Measurements from ENCODE around the gene CHL1. TPM values are rescaled to one million over a fixed set of nuclear protein-coding genes. Genes with fewer than 3 reads are reported as not detected.

CHL1 gene
- total RNA-seq, 6 experiments from 2014 or later: not detected

GRCh38 chr3:173886-174285 is 22.7 kb upstream of the CHL1 start:
- peaks cover 12% of the 10 kb centered on the region for H3K9me3 Mint-ChIP-seq
- H3K27me3 Mint-ChIP-seq (ENCODE audit: insufficient read depth): no peaks in the 10 kb centered on the region
- no peaks in the 10 kb centered on the region; the same call in 1 of the 2 replicates for H3K36me3 Mint-ChIP-seq (ENCODE audit: low read depth)
- H3K4me1 Mint-ChIP-seq (ENCODE audit: low read depth): no peaks in the 10 kb centered on the region
- H3K4me3 Mint-ChIP-seq: no peak overlapping the region
- no peak for TF ChIP-seq CTCF (IDR thresholded peaks at IDR 0.05)
- no peak overlapping the region for H3K27ac Mint-ChIP-seq
- DNase-seq: no peak

- H3K9me3 Mint-ChIP-seq: peaks cover 26% of the 10 kb centered on the region
- no peak for TF ChIP-seq CTCF (IDR thresholded peaks at IDR 0.05)
- DNase-seq: no peak
- H3K27me3 Mint-ChIP-seq (ENCODE audit: insufficient read depth): no peaks in the 10 kb centered on the region
- H3K4me3 Mint-ChIP-seq: no peak overlapping the region
- H3K27ac Mint-ChIP-seq: no peak overlapping the region
- H3K4me1 Mint-ChIP-seq (ENCODE audit: low read depth): no peaks in the 10 kb centered on the region
- peaks cover 4% of the 10 kb centered on the region; the same call in 1 of the 2 replicates for H3K36me3 Mint-ChIP-seq (ENCODE audit: low read depth)
Observed at GRCh38 chr3:184976-185375, 11.6 kb upstream of the CHL1 start.

GRCh38 chr3:192215-192929 is 4.2 kb upstream of the CHL1 start:
- Mint-ChIP-seq H3K27ac (no peak overlapping the region), H3K9me3 (peaks cover 31% of the 10 kb centered on the region), H3K36me3 (ENCODE audit: low read depth) (peaks cover 7% of the 10 kb centered on the region), H3K4me3 (no peak overlapping the region), H3K4me1 (ENCODE audit: low read depth) (no peaks in the 10 kb centered on the region), H3K27me3 (ENCODE audit: insufficient read depth) (no peaks in the 10 kb centered on the region)
- no peak for TF ChIP-seq CTCF (IDR thresholded peaks at IDR 0.05)
- DNase-seq: no peak

GRCh38 chr3:194001-194400 is 2.6 kb upstream of the CHL1 start:
- Mint-ChIP-seq H3K27me3 (ENCODE audit: insufficient read depth) (no peaks in the 10 kb centered on the region), H3K36me3 (ENCODE audit: low read depth) (peaks cover 6% of the 10 kb centered on the region; the same call in 1 of the 2 replicates), H3K9me3 (peaks cover 18% of the 10 kb centered on the region), H3K4me3 (no peak overlapping the region), H3K27ac (no peak overlapping the region), H3K4me1 (ENCODE audit: low read depth) (no peaks in the 10 kb centered on the region)
- DNase-seq: no peak
- TF ChIP-seq CTCF (IDR thresholded peaks at IDR 0.05): no peak

GRCh38 chr3:194421-194820 is 2.1 kb upstream of the CHL1 start:
- Mint-ChIP-seq H3K4me3 (no peak overlapping the region), H3K27me3 (ENCODE audit: insufficient read depth) (no peaks in the 10 kb centered on the region), H3K36me3 (ENCODE audit: low read depth) (peaks cover 6% of the 10 kb centered on the region; the same call in 1 of the 2 replicates), H3K9me3 (peaks cover 18% of the 10 kb centered on the region), H3K4me1 (ENCODE audit: low read depth) (no peaks in the 10 kb centered on the region), H3K27ac (no peak overlapping the region)
- TF ChIP-seq CTCF (IDR thresholded peaks at IDR 0.05): no peak
- DNase-seq: no peak

Measured in HFFc6 (cell line).